B cell (primary cell): Measurements from ENCODE around the gene BORCS8. TPM values are rescaled to one million over a fixed set of nuclear protein-coding genes. Genes with fewer than 3 reads are reported as not detected.
A peak's percentile ranks its signal among the peaks of the same experiment; 100 is the strongest.

ENCODE experiments used
- ATAC-seq: fragments of 200-7000 bp; cut with Tn5 transposase; one replicate; pipeline ENCODE4 v1.10.0; 2021; ENCODE audit warnings: low read depth, mild to moderate bottlenecking, moderate number of reproducible peaks, moderate library complexity
- CTCF ChIA-PET: fragments of 350-600 bp; sonication (Branson Sonifier 250); formaldehyde crosslinking; loops from one replicate; lab custom pipeline; 2021; ENCODE audit warnings: antibody characterized with exemption, inconsistent platforms; lab: Charles Lee
- POLR2A ChIA-PET: fragments of 350-600 bp; sonication (Branson Sonifier 250); formaldehyde crosslinking; loops from one replicate; lab custom pipeline; 2021; ENCODE audit warnings: antibody characterized with exemption; lab: Charles Lee
- DNase-seq: peaks from one replicate; pipeline ENCODE4 v3.0.0; 2013
- H2AFZ ChIP-seq: 2 replicates; pipeline ENCODE4 v1.6.1; 2012; ENCODE audit warnings: mild to moderate bottlenecking, low read depth, low read length; ENCODE audit not compliant: insufficient read depth, poor library complexity, severe bottlenecking
- H3K27ac ChIP-seq, 2 donors: 1 replicate in 1 of 2; 2 replicates in 1 of 2; pipeline ENCODE4 v1.5.1; 2012 to 2013; ENCODE audit warnings: low read length in 2 of 2, mild to moderate bottlenecking in 2 of 2, moderate library complexity in 1 of 2
- H3K27me3 ChIP-seq, 4 experiments: fragments of 200-600 bp in 1 of 4; sonication (generic) in 1 of 4; replicated peaks in 1 of 4; 1 replicate in 2 of 4; 2 replicates in 2 of 4; pipeline versions ENCODE4 v1.6.1 to v1.7.0; 2013 to 2016; ENCODE audit warnings: low read length in 3 of 4, mild to moderate bottlenecking in 2 of 4, mixed read lengths in 1 of 4, moderate library complexity in 1 of 4; ENCODE audit not compliant: insufficient read depth in 4 of 4, control insufficient read depth in 3 of 4; ENCODE audit errors: control extremely low read depth in 1 of 4
- H3K36me3 ChIP-seq, 2 experiments: replicated peaks in 1 of 2; 1 replicate in 1 of 2; 2 replicates in 1 of 2; pipeline versions ENCODE4 v1.6.1 to v1.7.1; 2013; ENCODE audit warnings: low read length in 1 of 2; ENCODE audit not compliant: insufficient read depth in 2 of 2, control insufficient read depth in 1 of 2; ENCODE audit errors: control extremely low read depth in 1 of 2, extremely low read depth in 1 of 2
- H3K4me1 ChIP-seq, 2 donors: fragments of 200-600 bp in 1 of 2; sonication (generic) in 1 of 2; 1 replicate in 1 of 2; 2 replicates in 1 of 2; pipeline versions ENCODE4 v1.5.1 to v1.6.1; 2013 to 2017; ENCODE audit warnings: low read length in 2 of 2; ENCODE audit not compliant: control insufficient read depth in 2 of 2, insufficient read depth in 2 of 2
- H3K4me2 ChIP-seq: replicated peaks from 2 replicates; pipeline ENCODE3; 2012; ENCODE audit warnings: mild to moderate bottlenecking, low read depth, low read length; ENCODE audit not compliant: poor library complexity, severe bottlenecking
- H3K4me3 ChIP-seq, 5 experiments: fragments of 200-600 bp in 1 of 5; sonication (generic) in 1 of 5; 1 replicate in 3 of 5; 2 replicates in 2 of 5; pipeline versions ENCODE4 v1.5.1 to v1.7.0; 2011 to 2016; ENCODE audit warnings: low read length in 4 of 5, mild to moderate bottlenecking in 4 of 5, low read depth in 2 of 5, control low read depth in 1 of 5, moderate library complexity in 1 of 5; ENCODE audit not compliant: insufficient read depth in 1 of 5; ENCODE audit errors: control extremely low read depth in 1 of 5, extremely low read depth in 1 of 5
- H3K79me2 ChIP-seq: fragments of 200-600 bp; sonication (generic); one replicate; pipeline ENCODE4 v1.6.0; 2016; ENCODE audit warnings: low read length; ENCODE audit not compliant: control insufficient read depth, insufficient read depth
- H3K9ac ChIP-seq: fragments of 200-600 bp; sonication (generic); 2 replicates; pipeline ENCODE4 v1.6.1; 2017; ENCODE audit warnings: mild to moderate bottlenecking, low read length, moderate library complexity
- H3K9me3 ChIP-seq, 3 donors: one replicate each; pipeline versions ENCODE4 v1.6.1 to v1.7.1; 2013; ENCODE audit warnings: low read length in 2 of 3; ENCODE audit not compliant: control insufficient read depth in 2 of 3, insufficient read depth in 1 of 3; ENCODE audit errors: control extremely low read depth in 1 of 3
- H4K20me1 ChIP-seq: 2 replicates; pipeline ENCODE4 v1.6.0; 2012; ENCODE audit warnings: mild to moderate bottlenecking, low read length; ENCODE audit not compliant: insufficient read depth, control insufficient read depth, poor library complexity, severe bottlenecking
- H3K27ac Mint-ChIP-seq: one replicate; pipeline ENCODE4 v1.8.0; 2021; ENCODE audit warnings: mixed read lengths
- H3K27me3 Mint-ChIP-seq: one replicate; pipeline ENCODE4 v1.8.0; 2021; ENCODE audit warnings: mixed read lengths
- H3K4me1 Mint-ChIP-seq: one replicate; pipeline ENCODE4 v1.8.0; 2021; ENCODE audit warnings: mixed read lengths
- H3K4me3 Mint-ChIP-seq: one replicate; pipeline ENCODE4 v1.8.0; 2021; ENCODE audit warnings: mixed read lengths
- H3K9me3 Mint-ChIP-seq: one replicate; pipeline ENCODE4 v1.8.0; 2022; ENCODE audit warnings: mixed read lengths; ENCODE audit not compliant: insufficient read depth
- CTCF ChIP-seq: fragments of 200-600 bp; IDR thresholded peaks from one replicate; pipeline ENCODE4 v1.8.0; 2022; ENCODE audit warnings: antibody characterized with exemption, mild to moderate bottlenecking
- EZH2 ChIP-seq: IDR thresholded peaks from 2 replicates; pipeline ENCODE4 v1.6.1; 2012; ENCODE audit warnings: borderline replicate concordance, low read depth, mild to moderate bottlenecking, moderate library complexity, low read length; ENCODE audit not compliant: insufficient read depth, poor library complexity, severe bottlenecking
- WGBS: methylation state at CpG from one replicate; pipeline ENCODE4 v1.1.5; 2013; ENCODE audit warnings: missing lambda C conversion rate; ENCODE audit not compliant: insufficient coverage; 5-methylcytosine and 5-hydroxymethylcytosine counted together
- intact Hi-C: fragments of 100-400 bp; cut with micrococcal nuclease; formaldehyde crosslinking; loops from one replicate; pipeline ENCODE4 v1.10.0; 2022
- polyA plus RNA-seq: library from polyadenylated mRNA; depleted of rRNA; stranded (reverse); fragments of >200 nt; gene quantifications from 2 replicates; pipeline ENCODE4 v1.2.3, GENCODE V29; 2012
- total RNA-seq, 2 donors: library from RNA; stranded (reverse); fragments of 120-200 nt in 1 of 2; gene quantifications; 1 replicate in 1 of 2; 2 replicates in 1 of 2; pipeline versions ENCODE4 v1.2.3 to v1.2.4, GENCODE V29; 2013 to 2022

The BORCS8 gene
- total and polyA plus RNA-seq, 2 donors (not counting 1 experiment from before 2014, with no cell fraction given): 37.6 to 63.1 TPM

GRCh38 chr19:19201697-19202630, 10.0 kb upstream of the BORCS8 start:
- peaks cover 20% of the 10 kb centered on the region for H3K4me1 Mint-ChIP-seq
- H3K36me3 ChIP-seq: peaks cover 2 to 24% of the 10 kb centered on the region in 2 experiments
- peak overlapping the region; percentile 91 for H3K27ac Mint-ChIP-seq
- no peaks in the 10 kb centered on the region for H4K20me1 ChIP-seq
- TF ChIP-seq EZH2: no peak
- TF ChIP-seq CTCF: no peak
- peak overlapping the region in 4 of 5 experiments; percentile 71 to 91 (median 82) for H3K4me3 ChIP-seq
- peaks cover 3% of the 10 kb centered on the region for H3K27me3 Mint-ChIP-seq
- WGBS: 77% methylated on average over 12 of the region's 19 CpGs
- peak overlapping the region; percentile 82 for H2AFZ ChIP-seq
- DNase-seq (no peak), ATAC-seq (no peak)
- intact Hi-C loops: no loop called here
- H3K4me1 ChIP-seq: peaks cover 12 to 21% of the 10 kb centered on the region in 2 donors
- peak overlapping the region in 1 of 2 donors; percentile 85 for H3K27ac ChIP-seq
- peak overlapping the region; percentile 83 for H3K4me2 ChIP-seq
- H3K9ac ChIP-seq: peak overlapping the region; percentile 82
- POLR2A ChIA-PET: interaction anchor here (0.6 to 2.7 kb wide), 2 partner anchors 9 to 923 kb away, joined by 14 read pairs; partner anchors contain the start of genes BORCS8 and RFXANK
- H3K9me3 Mint-ChIP-seq: no peaks in the 10 kb centered on the region
- peaks cover 0 to 11% (median 2%) of the 10 kb centered on the region in 4 experiments for H3K27me3 ChIP-seq
- peaks cover 17% of the 10 kb centered on the region for H3K79me2 ChIP-seq
- peaks cover 0 to 3% (median 0%) of the 10 kb centered on the region in 3 donors for H3K9me3 ChIP-seq
- H3K4me3 Mint-ChIP-seq: peak overlapping the region; percentile 92
- CTCF ChIA-PET: interaction anchor here (0.8 to 1.5 kb wide), 3 partner anchors 10 to 61 kb away, joined by 3 to 5 read pairs (median 3); partner anchors contain the start of genes BORCS8 and RFXANK
